ENCODE data around the gene DNAH12. TPM values are rescaled to one million over a fixed set of nuclear protein-coding genes. Genes with fewer than 3 reads are reported as not detected.
A peak's percentile ranks its signal among the peaks of the same experiment; 100 is the strongest.

The DNAH12 gene
- total RNA-seq, 1 experiment from 2014 or later, result 0.07 TPM

DNA sequence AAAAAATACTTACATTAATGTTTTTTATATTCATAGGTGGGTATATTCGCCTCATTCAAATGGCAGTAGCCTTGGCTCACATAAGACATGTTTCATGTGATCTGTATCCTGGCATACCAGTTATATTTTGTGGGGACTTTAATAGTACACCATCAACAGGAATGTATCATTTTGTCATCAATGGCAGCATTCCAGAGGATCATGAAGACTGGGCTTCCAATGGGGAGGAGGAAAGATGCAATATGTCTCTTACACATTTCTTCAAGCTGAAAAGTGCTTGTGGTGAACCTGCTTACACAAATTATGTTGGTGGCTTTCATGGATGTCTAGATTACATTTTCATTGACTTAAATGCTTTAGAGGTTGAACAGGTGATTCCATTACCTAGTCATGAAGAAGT, 15.4 kb upstream of the DNAH12 start:
- TF ChIP-seq EZH2 (IDR thresholded peaks at IDR 0.05; ENCODE audit: low read length, unreplicated experiment), result no peak
- no peak for TF ChIP-seq EZH2phosphoT487 (IDR thresholded peaks at IDR 0.05; ENCODE audit: borderline replicate concordance, low read length)
- TF ChIP-seq, protein P1, sequence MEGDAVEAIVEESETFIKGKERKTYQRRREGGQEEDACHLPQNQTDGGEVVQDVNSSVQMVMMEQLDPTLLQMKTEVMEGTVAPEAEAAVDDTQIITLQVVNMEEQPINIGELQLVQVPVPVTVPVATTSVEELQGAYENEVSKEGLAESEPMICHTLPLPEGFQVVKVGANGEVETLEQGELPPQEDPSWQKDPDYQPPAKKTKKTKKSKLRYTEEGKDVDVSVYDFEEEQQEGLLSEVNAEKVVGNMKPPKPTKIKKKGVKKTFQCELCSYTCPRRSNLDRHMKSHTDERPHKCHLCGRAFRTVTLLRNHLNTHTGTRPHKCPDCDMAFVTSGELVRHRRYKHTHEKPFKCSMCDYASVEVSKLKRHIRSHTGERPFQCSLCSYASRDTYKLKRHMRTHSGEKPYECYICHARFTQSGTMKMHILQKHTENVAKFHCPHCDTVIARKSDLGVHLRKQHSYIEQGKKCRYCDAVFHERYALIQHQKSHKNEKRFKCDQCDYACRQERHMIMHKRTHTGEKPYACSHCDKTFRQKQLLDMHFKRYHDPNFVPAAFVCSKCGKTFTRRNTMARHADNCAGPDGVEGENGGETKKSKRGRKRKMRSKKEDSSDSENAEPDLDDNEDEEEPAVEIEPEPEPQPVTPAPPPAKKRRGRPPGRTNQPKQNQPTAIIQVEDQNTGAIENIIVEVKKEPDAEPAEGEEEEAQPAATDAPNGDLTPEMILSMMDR (conservative IDR thresholded peaks at IDR 0.05; ENCODE audit: low read depth, low read length), result no peak
- H3K27me3 ChIP-seq (ENCODE audit: low read length), result no peaks in the 10 kb centered on the region
- H3K4me2 ChIP-seq (ENCODE audit: low read length), result peak overlapping the region; percentile 95
- DNase-seq (peak; percentile 70), ATAC-seq (no peak)
- no peak overlapping the region for H3K27ac ChIP-seq (ENCODE audit: low read length)
- H3F3A ChIP-seq (ENCODE audit: low read length, unreplicated experiment), result no peaks in the 10 kb centered on the region
- H4K20me1 ChIP-seq (ENCODE audit: low read length), result peaks cover 17% of the 10 kb centered on the region
- ChIA-PET POLR2A (ENCODE audit: unreplicated experiment) (no interaction called here), CTCF (no interaction called here)
- H2AFZ ChIP-seq (ENCODE audit: low read length), result no peak overlapping the region
- H3K79me2 ChIP-seq (ENCODE audit: low read length), result peaks cover 69% of the 10 kb centered on the region
- H3K9me3 ChIP-seq (ENCODE audit: low read length), result no peaks in the 10 kb centered on the region
- H3K36me3 ChIP-seq (ENCODE audit: low read depth, low read length), result peaks cover 26% of the 10 kb centered on the region
- intact Hi-C loops (cut with micrococcal nuclease), result loop anchor here (5.0 kb wide), 3 partner anchors 92 to 387 kb away; no protein-coding TSS in a partner anchor
- H3K9ac ChIP-seq (ENCODE audit: low read length), result no peak overlapping the region
- H3K4me3 ChIP-seq (ENCODE audit: low read length), result peak overlapping the region; percentile 85
- H3K4me1 ChIP-seq (ENCODE audit: insufficient read depth, low read length), result peaks cover 34% of the 10 kb centered on the region
- no TSS peak for BruUV-seq (replicated peaks)
- H3K9me2 ChIP-seq (replicated peaks; ENCODE audit: low read length), result no peaks in the 10 kb centered on the region

DNA sequence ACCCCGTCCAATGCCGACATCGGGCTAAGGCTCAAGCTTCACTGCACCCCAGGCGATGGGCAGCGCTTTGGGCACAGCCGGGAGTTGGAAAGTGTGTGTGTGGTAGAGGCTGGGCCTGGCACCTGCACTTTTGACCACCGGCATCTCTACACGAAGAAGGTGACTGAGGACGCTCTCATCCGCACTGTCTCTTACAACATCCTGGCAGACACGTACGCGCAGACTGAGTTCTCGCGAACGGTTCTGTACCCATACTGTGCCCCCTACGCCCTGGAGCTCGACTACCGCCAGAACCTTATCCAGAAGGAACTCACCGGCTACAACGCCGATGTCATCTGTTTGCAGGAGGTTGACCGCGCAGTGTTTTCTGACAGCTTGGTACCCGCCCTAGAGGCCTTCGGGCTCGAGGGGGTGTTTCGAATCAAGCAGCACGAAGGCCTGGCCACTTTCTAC, 13.0 kb upstream of the DNAH12 start:
- peak; percentile 39 for ATAC-seq
- no peaks in the 10 kb centered on the region for H3K9me3 ChIP-seq (ENCODE audit: low read length)
- H3F3A ChIP-seq (ENCODE audit: low read length, unreplicated experiment), result no peaks in the 10 kb centered on the region
- peaks cover 58% of the 10 kb centered on the region for H3K79me2 ChIP-seq (ENCODE audit: low read length)
- no peaks in the 10 kb centered on the region for H3K9me2 ChIP-seq (replicated peaks; ENCODE audit: low read length)
- peak; percentile 52 for DNase-seq
- H3K27ac ChIP-seq (ENCODE audit: low read length), result no peak overlapping the region
- POLR2A ChIA-PET (ENCODE audit: unreplicated experiment), result no interaction called here
- H2AFZ ChIP-seq (ENCODE audit: low read length), result peak overlapping the region; percentile 99; the same call in 1 of the 2 replicates
- intact Hi-C loops (cut with micrococcal nuclease), result loop anchor here (2.0 to 5.0 kb wide), 6 partner anchors 26 to 385 kb away; partner anchors contain the start of gene ARF4
- H3K36me3 ChIP-seq (ENCODE audit: low read depth, low read length), result peaks cover 18% of the 10 kb centered on the region
- H3K4me3 ChIP-seq (ENCODE audit: low read length), result peak overlapping the region; percentile 85
- TF ChIP-seq, protein P1 (conservative IDR thresholded peaks at IDR 0.05; ENCODE audit: low read depth, low read length), result no peak
- TF ChIP-seq EZH2 (IDR thresholded peaks at IDR 0.05; ENCODE audit: low read length, unreplicated experiment) (no peak), EZH2phosphoT487 (IDR thresholded peaks at IDR 0.05; ENCODE audit: borderline replicate concordance, low read length) (no peak)
- peak overlapping the region; percentile 95 for H3K4me2 ChIP-seq (ENCODE audit: low read length)
- H3K4me1 ChIP-seq (ENCODE audit: insufficient read depth, low read length), result peaks cover 34% of the 10 kb centered on the region
- peak overlapping the region; percentile 94 for H3K9ac ChIP-seq (ENCODE audit: low read length)
- CTCF ChIA-PET, result no interaction called here
- BruUV-seq (replicated peaks), result no TSS peak
- peaks cover 17% of the 10 kb centered on the region for H4K20me1 ChIP-seq (ENCODE audit: low read length)
- H3K27me3 ChIP-seq (ENCODE audit: low read length), result no peaks in the 10 kb centered on the region

DNA sequence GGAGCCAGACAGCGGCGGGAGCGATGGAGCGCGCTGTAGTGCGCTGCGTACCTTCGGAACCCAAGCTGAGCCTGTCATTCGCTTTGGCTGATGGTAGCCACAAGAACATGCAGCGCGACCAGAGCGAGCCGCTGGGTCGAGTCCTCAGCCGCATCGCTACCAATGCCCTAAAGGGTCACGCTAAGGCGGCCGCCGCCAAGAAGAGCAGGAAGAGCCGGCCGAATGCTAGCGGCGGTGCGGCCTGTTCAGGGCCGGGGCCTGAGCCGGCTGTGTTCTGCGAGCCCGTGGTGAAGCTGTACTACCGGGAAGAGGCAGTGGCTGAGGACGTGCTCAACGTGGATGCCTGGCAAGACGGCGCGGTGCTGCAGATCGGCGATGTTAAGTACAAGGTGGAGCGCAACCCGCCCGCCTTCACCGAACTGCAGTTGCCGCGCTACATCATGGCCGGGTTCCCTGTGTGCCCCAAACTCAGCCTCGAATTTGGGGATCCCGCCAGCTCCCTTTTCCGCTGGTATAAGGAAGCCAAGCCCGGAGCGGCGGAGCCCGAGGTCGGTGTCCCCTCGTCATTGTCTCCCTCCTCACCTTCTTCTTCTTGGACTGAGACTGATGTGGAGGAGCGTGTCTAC, 12.4 kb upstream of the DNAH12 start:
- Histone ChIP-seq H3K4me1 (ENCODE audit: insufficient read depth, low read length) (peaks cover 34% of the 10 kb centered on the region), H3F3A (ENCODE audit: low read length, unreplicated experiment) (no peaks in the 10 kb centered on the region), H4K20me1 (ENCODE audit: low read length) (peaks cover 17% of the 10 kb centered on the region), H3K9me2 (replicated peaks; ENCODE audit: low read length) (no peaks in the 10 kb centered on the region), H3K4me3 (ENCODE audit: low read length) (peak overlapping the region; percentile 85), H3K36me3 (ENCODE audit: low read depth, low read length) (peaks cover 14% of the 10 kb centered on the region), H3K4me2 (ENCODE audit: low read length) (peak overlapping the region; percentile 95), H3K9ac (ENCODE audit: low read length) (peak overlapping the region; percentile 94), H3K27me3 (ENCODE audit: low read length) (no peaks in the 10 kb centered on the region), H2AFZ (ENCODE audit: low read length) (peak overlapping the region; percentile 99), H3K27ac (ENCODE audit: low read length) (peak overlapping the region; percentile 75), H3K79me2 (ENCODE audit: low read length) (peaks cover 53% of the 10 kb centered on the region), H3K9me3 (ENCODE audit: low read length) (no peaks in the 10 kb centered on the region)
- BruUV-seq (replicated peaks), result TSS peak; percentile 53
- peak; percentile 16 for DNase-seq
- intact Hi-C loops (cut with micrococcal nuclease), result loop anchor here (2.0 to 5.0 kb wide), 6 partner anchors 26 to 384 kb away; partner anchors contain the start of gene ARF4
- TF ChIP-seq EZH2phosphoT487 (IDR thresholded peaks at IDR 0.05; ENCODE audit: borderline replicate concordance, low read length) (no peak), EZH2 (IDR thresholded peaks at IDR 0.05; ENCODE audit: low read length, unreplicated experiment) (no peak)
- TF ChIP-seq, protein P1 (conservative IDR thresholded peaks at IDR 0.05; ENCODE audit: low read depth, low read length), result no peak
- ATAC-seq, result peak; percentile 34
- CTCF ChIA-PET, result interaction anchor here (1.0 kb wide), 1 partner anchor 92 kb away, joined by 4 read pairs; no protein-coding TSS in a partner anchor
- POLR2A ChIA-PET (ENCODE audit: unreplicated experiment), result interaction anchor here (0.6 kb wide), 1 partner anchor 171 kb away, joined by 3 read pairs; no protein-coding TSS in a partner anchor
